ENCODE measurements around the gene HAUS3.

HAUS3 gene

GRCh38 chr4:2241410-2242353 is at the start of gene HAUS3, which contains the start of gene POLN:
Gene HAUS3, minus strand, starts transcription at chr4:2242121. Its CDS starts 1,175 bp downstream, at chr4:2240946.
Gene POLN, minus strand, starts transcription at chr4:2242121. Its CDS starts 12,890 bp downstream, at chr4:2229231.
- Histone ChIP-seq H3K9me3 (ENCODE audit: control insufficient read depth in 2 of 2, low read length in 2 of 2) (no peaks in the 10 kb centered on the region), H3K27me3 (ENCODE audit: control insufficient read depth in 1 of 2, insufficient read depth in 2 of 2, low read length in 2 of 2) (no peaks in the 10 kb centered on the region), H3K36me3 (ENCODE audit: control insufficient read depth in 2 of 2, insufficient read depth in 2 of 2, low read length in 2 of 2) (no peaks in the 10 kb centered on the region), H3K4me1 (ENCODE audit: control insufficient read depth, insufficient read depth, low read length) (peaks cover 9% of the 10 kb centered on the region), H3K27ac (ENCODE audit: low read length) (peak within 1 kb of the TSS; percentile 13), H3K9ac (ENCODE audit: low read length in 2 of 2) (peak within 1 kb of the TSS; percentile 73), H3K4me3 (ENCODE audit: low read length in 2 of 2) (peak within 1 kb of the TSS; percentile 84 to 87)

GRCh38 chr4:2290974-2291704 is 49.2 kb upstream of the HAUS3 start:
- Histone ChIP-seq H3K36me3 (ENCODE audit: control insufficient read depth in 2 of 2, insufficient read depth in 2 of 2, low read length in 2 of 2) (no peaks in the 10 kb centered on the region), H3K27me3 (ENCODE audit: control insufficient read depth in 1 of 2, insufficient read depth in 2 of 2, low read length in 2 of 2) (no peaks in the 10 kb centered on the region), H3K9me3 (ENCODE audit: control insufficient read depth in 2 of 2, low read length in 2 of 2) (no peaks in the 10 kb centered on the region), H3K4me3 (ENCODE audit: low read length in 2 of 2) (no peak overlapping the region), H3K9ac (ENCODE audit: low read length in 2 of 2) (no peak overlapping the region), H3K4me1 (ENCODE audit: control insufficient read depth, insufficient read depth, low read length) (no peaks in the 10 kb centered on the region), H3K27ac (ENCODE audit: low read length) (no peak overlapping the region)

GRCh38 chr4:2290488-2290887 is 48.6 kb upstream of the HAUS3 start:
- Histone ChIP-seq H3K36me3 (ENCODE audit: control insufficient read depth in 2 of 2, insufficient read depth in 2 of 2, low read length in 2 of 2) (no peaks in the 10 kb centered on the region), H3K4me3 (ENCODE audit: low read length in 2 of 2) (no peak overlapping the region), H3K27ac (ENCODE audit: low read length) (no peak overlapping the region), H3K9ac (ENCODE audit: low read length in 2 of 2) (no peak overlapping the region), H3K27me3 (ENCODE audit: control insufficient read depth in 1 of 2, insufficient read depth in 2 of 2, low read length in 2 of 2) (no peaks in the 10 kb centered on the region), H3K4me1 (ENCODE audit: control insufficient read depth, insufficient read depth, low read length) (no peaks in the 10 kb centered on the region), H3K9me3 (ENCODE audit: control insufficient read depth in 2 of 2, low read length in 2 of 2) (no peaks in the 10 kb centered on the region)

GRCh38 chr4:2289955-2290333 is 48.0 kb upstream of the HAUS3 start:
- H3K4me1 ChIP-seq (ENCODE audit: control insufficient read depth, insufficient read depth, low read length), result no peaks in the 10 kb centered on the region
- no peaks in the 10 kb centered on the region for H3K36me3 ChIP-seq (ENCODE audit: control insufficient read depth in 2 of 2, insufficient read depth in 2 of 2, low read length in 2 of 2)
- H3K9me3 ChIP-seq (ENCODE audit: control insufficient read depth in 2 of 2, low read length in 2 of 2), result no peaks in the 10 kb centered on the region
- no peak overlapping the region for H3K27ac ChIP-seq (ENCODE audit: low read length)
- H3K27me3 ChIP-seq (ENCODE audit: control insufficient read depth in 1 of 2, insufficient read depth in 2 of 2, low read length in 2 of 2), result no peaks in the 10 kb centered on the region
- H3K4me3 ChIP-seq (ENCODE audit: low read length in 2 of 2), result no peak overlapping the region
- no peak overlapping the region for H3K9ac ChIP-seq (ENCODE audit: low read length in 2 of 2)

- no peak overlapping the region for H3K27ac ChIP-seq (ENCODE audit: low read length)
- no peak overlapping the region for H3K9ac ChIP-seq (ENCODE audit: low read length in 2 of 2)
- H3K4me3 ChIP-seq (ENCODE audit: low read length in 2 of 2), result no peak overlapping the region
- H3K4me1 ChIP-seq (ENCODE audit: control insufficient read depth, insufficient read depth, low read length), result no peaks in the 10 kb centered on the region
- H3K27me3 ChIP-seq (ENCODE audit: control insufficient read depth in 1 of 2, insufficient read depth in 2 of 2, low read length in 2 of 2), result no peaks in the 10 kb centered on the region
- no peaks in the 10 kb centered on the region for H3K36me3 ChIP-seq (ENCODE audit: control insufficient read depth in 2 of 2, insufficient read depth in 2 of 2, low read length in 2 of 2)
- no peaks in the 10 kb centered on the region for H3K9me3 ChIP-seq (ENCODE audit: control insufficient read depth in 2 of 2, low read length in 2 of 2)
Measured at GRCh38 chr4:2289311-2289954, 47.5 kb upstream of the HAUS3 start.

GRCh38 chr4:2288051-2288541 is 46.2 kb upstream of the HAUS3 start:
- Histone ChIP-seq H3K4me3 (ENCODE audit: low read length in 2 of 2) (no peak overlapping the region), H3K27me3 (ENCODE audit: control insufficient read depth in 1 of 2, insufficient read depth in 2 of 2, low read length in 2 of 2) (no peaks in the 10 kb centered on the region), H3K9me3 (ENCODE audit: control insufficient read depth in 2 of 2, low read length in 2 of 2) (no peaks in the 10 kb centered on the region), H3K27ac (ENCODE audit: low read length) (no peak overlapping the region), H3K36me3 (ENCODE audit: control insufficient read depth in 2 of 2, insufficient read depth in 2 of 2, low read length in 2 of 2) (no peaks in the 10 kb centered on the region), H3K9ac (ENCODE audit: low read length in 2 of 2) (no peak overlapping the region), H3K4me1 (ENCODE audit: control insufficient read depth, insufficient read depth, low read length) (no peaks in the 10 kb centered on the region)

- H3K4me1 ChIP-seq (ENCODE audit: control insufficient read depth, insufficient read depth, low read length), result no peaks in the 10 kb centered on the region
- no peak overlapping the region for H3K9ac ChIP-seq (ENCODE audit: low read length in 2 of 2)
- no peaks in the 10 kb centered on the region for H3K36me3 ChIP-seq (ENCODE audit: control insufficient read depth in 2 of 2, insufficient read depth in 2 of 2, low read length in 2 of 2)
- H3K4me3 ChIP-seq (ENCODE audit: low read length in 2 of 2), result no peak overlapping the region
- no peak overlapping the region for H3K27ac ChIP-seq (ENCODE audit: low read length)
- H3K9me3 ChIP-seq (ENCODE audit: control insufficient read depth in 2 of 2, low read length in 2 of 2), result no peaks in the 10 kb centered on the region
- no peaks in the 10 kb centered on the region for H3K27me3 ChIP-seq (ENCODE audit: control insufficient read depth in 1 of 2, insufficient read depth in 2 of 2, low read length in 2 of 2)
Measured at GRCh38 chr4:2287594-2287915, 45.6 kb upstream of the HAUS3 start.

- no peaks in the 10 kb centered on the region for H3K9me3 ChIP-seq (ENCODE audit: control insufficient read depth in 2 of 2, low read length in 2 of 2)
- H3K4me1 ChIP-seq (ENCODE audit: control insufficient read depth, insufficient read depth, low read length), result no peaks in the 10 kb centered on the region
- no peaks in the 10 kb centered on the region for H3K36me3 ChIP-seq (ENCODE audit: control insufficient read depth in 2 of 2, insufficient read depth in 2 of 2, low read length in 2 of 2)
- H3K9ac ChIP-seq (ENCODE audit: low read length in 2 of 2), result no peak overlapping the region
- H3K27ac ChIP-seq (ENCODE audit: low read length), result no peak overlapping the region
- no peaks in the 10 kb centered on the region for H3K27me3 ChIP-seq (ENCODE audit: control insufficient read depth in 1 of 2, insufficient read depth in 2 of 2, low read length in 2 of 2)
- no peak overlapping the region for H3K4me3 ChIP-seq (ENCODE audit: low read length in 2 of 2)
Measured at GRCh38 chr4:2286904-2287593, 45.1 kb upstream of the HAUS3 start.

GRCh38 chr4:2285613-2286381 is 43.9 kb upstream of the HAUS3 start:
- Histone ChIP-seq H3K9ac (ENCODE audit: low read length in 2 of 2) (no peak overlapping the region), H3K4me3 (ENCODE audit: low read length in 2 of 2) (no peak overlapping the region), H3K9me3 (ENCODE audit: control insufficient read depth in 2 of 2, low read length in 2 of 2) (no peaks in the 10 kb centered on the region), H3K27me3 (ENCODE audit: control insufficient read depth in 1 of 2, insufficient read depth in 2 of 2, low read length in 2 of 2) (no peaks in the 10 kb centered on the region), H3K4me1 (ENCODE audit: control insufficient read depth, insufficient read depth, low read length) (no peaks in the 10 kb centered on the region), H3K27ac (ENCODE audit: low read length) (no peak overlapping the region), H3K36me3 (ENCODE audit: control insufficient read depth in 2 of 2, insufficient read depth in 2 of 2, low read length in 2 of 2) (no peaks in the 10 kb centered on the region)
